DND-41 (cell line): ENCODE data around the gene SDC4.

Experiments used
- ATAC-seq: fragments of 200-7000 bp; cut with Tn5 transposase; 3 replicates; pipeline ENCODE4 v1.9.1; 2021; ENCODE audit warnings: low read depth; ENCODE audit not compliant: insufficient read depth
- DNase-seq: peaks from one replicate; pipeline ENCODE4 v3.0.0-alpha.2; 2020
- H2AFZ ChIP-seq: 2 replicates; pipeline ENCODE4 v1.6.0; 2012; ENCODE audit warnings: low read depth, low read length
- H3K27ac ChIP-seq: 2 replicates; pipeline ENCODE4 v1.5.1; 2012; ENCODE audit warnings: low read length, inconsistent platforms
- H3K27me3 ChIP-seq: fragments of 200-600 bp; sonication (generic); 2 replicates; pipeline ENCODE4 v1.6.0; 2012; ENCODE audit warnings: low read length, mild to moderate bottlenecking, inconsistent platforms; ENCODE audit not compliant: insufficient read depth, poor library complexity
- H3K36me3 ChIP-seq: 2 replicates; pipeline ENCODE4 v1.5.1; 2012; ENCODE audit warnings: low read length, inconsistent platforms; ENCODE audit not compliant: insufficient read depth
- H3K4me1 ChIP-seq: 2 replicates; pipeline ENCODE4 v1.5.1; 2012; ENCODE audit warnings: mild to moderate bottlenecking, low read length; ENCODE audit not compliant: insufficient read depth
- H3K4me2 ChIP-seq: 2 replicates; pipeline ENCODE4 v1.6.0; 2012; ENCODE audit warnings: mild to moderate bottlenecking, moderate library complexity, low read length, inconsistent platforms; ENCODE audit not compliant: insufficient read depth
- H3K4me3 ChIP-seq, 2 experiments: fragments of 200-600 bp in 1 of 2; shearing (Covaris generic) in 1 of 2; 2 replicates each; pipeline ENCODE4 v1.5.1; 2012 to 2016; ENCODE audit warnings: inconsistent platforms in 2 of 2, low read length in 2 of 2, mild to moderate bottlenecking in 2 of 2, low read depth in 1 of 2, moderate library complexity in 1 of 2
- H3K79me2 ChIP-seq: 2 replicates; pipeline ENCODE4 v1.6.0; 2012; ENCODE audit warnings: low read length, inconsistent platforms; ENCODE audit not compliant: insufficient read depth
- H3K9ac ChIP-seq: 2 replicates; pipeline ENCODE4 v1.6.0; 2012; ENCODE audit warnings: low read depth, mild to moderate bottlenecking, inconsistent platforms, low read length, moderate library complexity
- H3K9me3 ChIP-seq: 2 replicates; pipeline ENCODE4 v1.5.1; 2012; ENCODE audit warnings: low read length, moderate library complexity, mild to moderate bottlenecking, inconsistent platforms; ENCODE audit not compliant: insufficient read depth, severe bottlenecking
- H4K20me1 ChIP-seq: 2 replicates; pipeline ENCODE4 v1.6.0; 2012; ENCODE audit warnings: low read length; ENCODE audit not compliant: insufficient read depth
- EZH2 ChIP-seq: IDR thresholded peaks from 3 replicates; pipeline ENCODE4 v1.6.1; 2012; ENCODE audit warnings: borderline replicate concordance, low read depth, mild to moderate bottlenecking, moderate library complexity, low read length, inconsistent platforms; ENCODE audit not compliant: severe bottlenecking
- TF ChIP-seq, protein P1 (sequence below): IDR thresholded peaks from 2 replicates; pipeline ENCODE4 v1.5.1; 2012; ENCODE audit warnings: borderline replicate concordance, low read length, moderate library complexity, mild to moderate bottlenecking; ENCODE audit not compliant: poor library complexity, severe bottlenecking; ENCODE audit errors: extremely low read depth

Gene SDC4

DNA sequence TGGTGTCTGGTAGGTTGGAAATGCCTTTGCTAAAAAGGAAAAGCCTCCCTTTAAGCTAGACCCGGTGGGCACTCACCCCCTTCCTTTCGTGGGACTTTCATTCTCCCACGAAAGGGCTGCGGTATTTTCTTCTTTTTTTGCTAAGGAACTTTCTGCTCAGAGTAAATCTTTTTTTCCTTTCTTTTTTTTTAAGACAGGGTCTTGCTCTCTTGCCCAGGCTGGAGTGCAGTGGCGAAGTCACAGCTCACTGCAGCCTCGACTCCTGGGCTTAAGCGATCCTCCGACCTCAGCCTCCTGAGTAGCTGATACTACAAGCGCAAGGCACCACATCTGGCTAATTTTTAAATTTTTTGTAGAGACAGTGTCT lies 25.9 kb upstream of the SDC4 start:
- Histone ChIP-seq H3K4me3 (peak overlapping the region in 1 of 2 experiments; percentile 60; a peak in 2 of 4 replicates), H3K9me3 (no peaks in the 10 kb centered on the region), H3K79me2 (no peaks in the 10 kb centered on the region), H3K4me1 (peaks cover 16% of the 10 kb centered on the region), H3K36me3 (no peaks in the 10 kb centered on the region), H3K27ac (no peak overlapping the region), H3K9ac (peak overlapping the region; percentile 50), H3K4me2 (peak overlapping the region; percentile 76), H4K20me1 (peaks cover 5% of the 10 kb centered on the region; the same call in 1 of the 2 replicates), H3K27me3 (no peaks in the 10 kb centered on the region), H2AFZ (peak overlapping the region; percentile 79)
- no peak for ATAC-seq
- no peak for DNase-seq
- TF ChIP-seq, protein P1, sequence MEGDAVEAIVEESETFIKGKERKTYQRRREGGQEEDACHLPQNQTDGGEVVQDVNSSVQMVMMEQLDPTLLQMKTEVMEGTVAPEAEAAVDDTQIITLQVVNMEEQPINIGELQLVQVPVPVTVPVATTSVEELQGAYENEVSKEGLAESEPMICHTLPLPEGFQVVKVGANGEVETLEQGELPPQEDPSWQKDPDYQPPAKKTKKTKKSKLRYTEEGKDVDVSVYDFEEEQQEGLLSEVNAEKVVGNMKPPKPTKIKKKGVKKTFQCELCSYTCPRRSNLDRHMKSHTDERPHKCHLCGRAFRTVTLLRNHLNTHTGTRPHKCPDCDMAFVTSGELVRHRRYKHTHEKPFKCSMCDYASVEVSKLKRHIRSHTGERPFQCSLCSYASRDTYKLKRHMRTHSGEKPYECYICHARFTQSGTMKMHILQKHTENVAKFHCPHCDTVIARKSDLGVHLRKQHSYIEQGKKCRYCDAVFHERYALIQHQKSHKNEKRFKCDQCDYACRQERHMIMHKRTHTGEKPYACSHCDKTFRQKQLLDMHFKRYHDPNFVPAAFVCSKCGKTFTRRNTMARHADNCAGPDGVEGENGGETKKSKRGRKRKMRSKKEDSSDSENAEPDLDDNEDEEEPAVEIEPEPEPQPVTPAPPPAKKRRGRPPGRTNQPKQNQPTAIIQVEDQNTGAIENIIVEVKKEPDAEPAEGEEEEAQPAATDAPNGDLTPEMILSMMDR: no peak
- no peak for TF ChIP-seq EZH2

DNA sequence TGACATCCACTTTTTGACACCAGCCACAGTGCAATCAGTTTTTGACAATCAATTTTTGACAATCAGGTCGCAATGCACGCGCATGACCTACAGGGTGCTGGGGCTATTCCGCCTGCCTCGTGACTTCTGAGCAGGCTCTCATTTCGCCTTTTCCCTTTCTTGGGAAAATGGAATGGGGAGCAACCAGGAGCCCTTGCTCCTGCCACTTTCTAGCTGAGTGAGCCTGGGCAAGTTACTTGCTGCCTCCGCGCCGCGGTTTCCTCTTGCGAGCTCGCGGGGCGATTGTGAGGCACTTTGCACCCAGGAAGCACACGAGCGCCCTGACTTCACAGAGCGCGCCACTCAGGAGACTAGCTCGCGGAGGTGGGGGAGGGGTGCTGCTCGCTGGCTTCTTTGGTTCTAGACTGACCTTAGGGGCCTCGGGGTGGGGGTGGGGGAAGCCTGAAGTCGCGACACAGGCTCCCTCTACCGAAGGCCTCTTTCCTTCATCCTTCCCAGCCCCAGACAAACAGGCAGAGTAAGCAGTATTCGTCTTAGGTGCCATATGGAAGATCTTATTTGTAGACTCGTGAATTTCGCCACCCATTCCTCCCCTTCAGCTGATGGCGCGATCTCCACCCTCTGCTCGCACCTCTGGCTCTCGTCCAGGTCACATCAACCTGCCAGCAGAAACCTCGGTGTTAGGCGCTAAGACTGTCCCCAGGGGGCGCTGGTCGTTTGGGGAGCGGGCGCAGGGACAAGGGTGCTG lies 25.3 kb upstream of the SDC4 start:
- Histone ChIP-seq H3K79me2 (no peaks in the 10 kb centered on the region), H3K9me3 (no peaks in the 10 kb centered on the region), H3K4me1 (peaks cover 16% of the 10 kb centered on the region), H3K4me3 (peak overlapping the region; percentile 4 to 60; a peak in 3 of 4 replicates), H3K27ac (peak overlapping the region; percentile 61), H4K20me1 (peaks cover 5% of the 10 kb centered on the region; the same call in 1 of the 2 replicates), H3K9ac (peak overlapping the region; percentile 50), H3K27me3 (no peaks in the 10 kb centered on the region), H3K4me2 (peak overlapping the region; percentile 76), H2AFZ (peak overlapping the region; percentile 79), H3K36me3 (peaks cover 3% of the 10 kb centered on the region; the same call in 1 of the 2 replicates)
- DNase-seq (peak; percentile 88), ATAC-seq (peak; percentile 95)
- TF ChIP-seq, protein P1: peak; percentile 96
- TF ChIP-seq EZH2: no peak

DNA sequence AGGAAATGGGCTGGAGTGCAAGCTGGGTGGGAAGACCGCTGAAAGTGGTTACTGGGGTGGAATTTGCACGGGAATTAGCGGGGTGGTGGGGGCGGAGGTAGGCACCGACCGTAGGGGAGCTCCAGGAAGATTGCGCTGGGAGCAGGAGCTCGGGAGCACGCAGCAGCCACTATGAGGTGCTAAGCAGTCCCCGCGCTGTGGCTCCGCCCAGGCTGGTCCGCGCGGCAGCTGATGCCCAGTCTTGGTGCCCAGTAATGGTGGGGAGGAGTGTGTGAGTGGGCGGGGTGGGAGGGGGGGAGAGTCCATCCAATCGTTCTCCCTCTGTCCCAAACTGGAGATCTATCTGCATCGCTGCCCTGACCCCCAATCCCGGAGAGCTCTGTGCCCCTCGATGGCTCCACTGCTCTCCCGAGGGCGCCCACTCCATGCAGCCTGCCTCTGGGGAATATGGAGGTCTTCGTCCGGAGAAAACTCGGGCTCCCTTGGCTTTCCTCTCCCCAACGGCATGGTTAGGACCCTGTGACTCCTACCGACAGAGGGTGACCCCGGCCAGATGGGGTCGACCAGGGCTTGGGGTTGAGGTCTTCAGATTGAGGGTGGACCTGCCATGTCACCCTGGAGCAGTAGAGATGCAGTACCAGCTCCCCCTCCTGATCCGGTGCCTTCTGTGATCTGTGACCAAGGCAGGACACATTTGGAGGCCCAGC lies 24.6 kb upstream of the SDC4 start:
- Histone ChIP-seq H4K20me1 (peaks cover 5% of the 10 kb centered on the region; the same call in 1 of the 2 replicates), H3K9ac (peak overlapping the region; percentile 50; the same call in 1 of the 2 replicates), H3K9me3 (no peaks in the 10 kb centered on the region), H3K4me2 (peak overlapping the region; percentile 76), H3K27me3 (no peaks in the 10 kb centered on the region), H3K36me3 (peaks cover 10% of the 10 kb centered on the region), H3K27ac (peak overlapping the region; percentile 61), H3K4me1 (peaks cover 16% of the 10 kb centered on the region), H2AFZ (peak overlapping the region; percentile 79), H3K79me2 (no peaks in the 10 kb centered on the region), H3K4me3 (peak overlapping the region in 1 of 2 experiments; percentile 60; a peak in 2 of 4 replicates)
- DNase-seq (no peak), ATAC-seq (no peak)
- TF ChIP-seq, protein P1: no peak
- TF ChIP-seq EZH2: no peak
